ENCODE data around the gene TEX264.

The TEX264 gene

GRCh38 chr3:51691949-51692348, 20.9 kb downstream of the TEX264 start:
- no peak for DNase-seq (ENCODE audit: extremely low read depth, insufficient read length)
- Histone ChIP-seq H3K27me3 (replicated peaks; ENCODE audit: control insufficient read depth, insufficient read depth, low read length) (no peaks in the 10 kb centered on the region), H3K36me3 (ENCODE audit: control insufficient read depth, insufficient read depth, low read length) (peaks cover 23% of the 10 kb centered on the region), H3K4me3 (replicated peaks; ENCODE audit: low read depth, low read length) (no peak overlapping the region)
- no peak for TF ChIP-seq CTCF (IDR thresholded peaks at IDR 0.05; ENCODE audit: insufficient read depth, low read length, poor library complexity, severe bottlenecking)

GRCh38 chr3:51692980-51693395, 21.9 kb downstream of the TEX264 start:
- no peak for DNase-seq (ENCODE audit: extremely low read depth, insufficient read length)
- no peak for TF ChIP-seq CTCF (IDR thresholded peaks at IDR 0.05; ENCODE audit: insufficient read depth, low read length, poor library complexity, severe bottlenecking)

GRCh38 chr3:51696954-51697353, 25.9 kb downstream of the TEX264 start:
- H3K27me3 ChIP-seq (replicated peaks; ENCODE audit: control insufficient read depth, insufficient read depth, low read length), result no peaks in the 10 kb centered on the region
- no peak for TF ChIP-seq CTCF (IDR thresholded peaks at IDR 0.05; ENCODE audit: insufficient read depth, low read length, poor library complexity, severe bottlenecking)

More at GRCh38 chr3:51692980-51693395, 21.9 kb downstream of the TEX264 start:
- Histone ChIP-seq H3K27me3 (replicated peaks; ENCODE audit: control insufficient read depth, insufficient read depth, low read length) (no peaks in the 10 kb centered on the region), H3K4me3 (replicated peaks; ENCODE audit: low read depth, low read length) (no peak overlapping the region), H3K36me3 (ENCODE audit: control insufficient read depth, insufficient read depth, low read length) (peaks cover 26% of the 10 kb centered on the region)

GRCh38 chr3:51698209-51698608, 27.2 kb downstream of the TEX264 start:
- Histone ChIP-seq H3K4me3 (replicated peaks; ENCODE audit: low read depth, low read length) (no peak overlapping the region), H3K36me3 (ENCODE audit: control insufficient read depth, insufficient read depth, low read length) (peaks cover 33% of the 10 kb centered on the region), H3K27me3 (replicated peaks; ENCODE audit: control insufficient read depth, insufficient read depth, low read length) (no peaks in the 10 kb centered on the region)
- no peak for TF ChIP-seq CTCF (IDR thresholded peaks at IDR 0.05; ENCODE audit: insufficient read depth, low read length, poor library complexity, severe bottlenecking)
- no peak for DNase-seq (ENCODE audit: extremely low read depth, insufficient read length)

More at GRCh38 chr3:51696954-51697353, 25.9 kb downstream of the TEX264 start:
- peaks cover 35% of the 10 kb centered on the region for H3K36me3 ChIP-seq (ENCODE audit: control insufficient read depth, insufficient read depth, low read length)
- no peak overlapping the region for H3K4me3 ChIP-seq (replicated peaks; ENCODE audit: low read depth, low read length)
- no peak for DNase-seq (ENCODE audit: extremely low read depth, insufficient read length)

- Histone ChIP-seq H3K4me3 (replicated peaks; ENCODE audit: low read depth, low read length) (no peak overlapping the region), H3K27me3 (replicated peaks; ENCODE audit: control insufficient read depth, insufficient read depth, low read length) (no peaks in the 10 kb centered on the region), H3K36me3 (ENCODE audit: control insufficient read depth, insufficient read depth, low read length) (peaks cover 32% of the 10 kb centered on the region)
- no peak for DNase-seq (ENCODE audit: extremely low read depth, insufficient read length)
- no peak for TF ChIP-seq CTCF (IDR thresholded peaks at IDR 0.05; ENCODE audit: insufficient read depth, low read length, poor library complexity, severe bottlenecking)
Measured at GRCh38 chr3:51700403-51700802, 29.4 kb downstream of the TEX264 start.

- TF ChIP-seq CTCF (IDR thresholded peaks at IDR 0.05; ENCODE audit: insufficient read depth, low read length, poor library complexity, severe bottlenecking), result no peak
- no peak for DNase-seq (ENCODE audit: extremely low read depth, insufficient read length)
- peaks cover 26% of the 10 kb centered on the region for H3K36me3 ChIP-seq (ENCODE audit: control insufficient read depth, insufficient read depth, low read length)
- H3K27me3 ChIP-seq (replicated peaks; ENCODE audit: control insufficient read depth, insufficient read depth, low read length), result no peaks in the 10 kb centered on the region
- no peak overlapping the region for H3K4me3 ChIP-seq (replicated peaks; ENCODE audit: low read depth, low read length)
Measured at GRCh38 chr3:51702156-51702555, 31.1 kb downstream of the TEX264 start.

All from GM06990 (cell line).